ENCODE results near the gene SATB2.

The SATB2 gene

GRCh38 chr2:199306116-199306515 is 151.6 kb downstream of the SATB2 start:
- H3K4me1 ChIP-seq (ENCODE audit: control insufficient read depth, insufficient read depth, low read length): no peaks in the 10 kb centered on the region

GRCh38 chr2:199303728-199304177 is 154.0 kb downstream of the SATB2 start:
- H3K4me3 ChIP-seq (ENCODE audit: low read length): no peak overlapping the region
- no peaks in the 10 kb centered on the region for H3K36me3 ChIP-seq (ENCODE audit: control insufficient read depth, insufficient read depth, low read length)
- no peak overlapping the region for H3K9ac ChIP-seq (ENCODE audit: low read length)

More at GRCh38 chr2:199306116-199306515, 151.6 kb downstream of the SATB2 start:
- no peak overlapping the region for H3K9ac ChIP-seq (ENCODE audit: low read length)
- no peaks in the 10 kb centered on the region for H3K36me3 ChIP-seq (ENCODE audit: control insufficient read depth, insufficient read depth, low read length)
- H3K4me3 ChIP-seq (ENCODE audit: low read length): no peak overlapping the region
- H3K9me3 ChIP-seq (ENCODE audit: control insufficient read depth, low read length): no peaks in the 10 kb centered on the region
- H3K27me3 ChIP-seq (ENCODE audit: control insufficient read depth, insufficient read depth, low read length): no peaks in the 10 kb centered on the region

GRCh38 chr2:199302851-199303250 is 154.9 kb downstream of the SATB2 start:
- Histone ChIP-seq H3K9me3 (ENCODE audit: control insufficient read depth, low read length) (no peaks in the 10 kb centered on the region), H3K27me3 (ENCODE audit: control insufficient read depth, insufficient read depth, low read length) (no peaks in the 10 kb centered on the region), H3K4me3 (ENCODE audit: low read length) (no peak overlapping the region), H3K36me3 (ENCODE audit: control insufficient read depth, insufficient read depth, low read length) (no peaks in the 10 kb centered on the region), H3K9ac (ENCODE audit: low read length) (no peak overlapping the region), H3K4me1 (ENCODE audit: control insufficient read depth, insufficient read depth, low read length) (no peaks in the 10 kb centered on the region)

More at GRCh38 chr2:199303728-199304177, 154.0 kb downstream of the SATB2 start:
- H3K9me3 ChIP-seq (ENCODE audit: control insufficient read depth, low read length): no peaks in the 10 kb centered on the region
- H3K27me3 ChIP-seq (ENCODE audit: control insufficient read depth, insufficient read depth, low read length): no peaks in the 10 kb centered on the region
- no peaks in the 10 kb centered on the region for H3K4me1 ChIP-seq (ENCODE audit: control insufficient read depth, insufficient read depth, low read length)

GRCh38 chr2:199288424-199288823 is 169.3 kb downstream of the SATB2 start:
- Histone ChIP-seq H3K9ac (ENCODE audit: low read length) (no peak overlapping the region), H3K36me3 (ENCODE audit: control insufficient read depth, insufficient read depth, low read length) (no peaks in the 10 kb centered on the region), H3K4me1 (ENCODE audit: control insufficient read depth, insufficient read depth, low read length) (no peaks in the 10 kb centered on the region), H3K4me3 (ENCODE audit: low read length) (no peak overlapping the region), H3K9me3 (ENCODE audit: control insufficient read depth, low read length) (no peaks in the 10 kb centered on the region), H3K27me3 (ENCODE audit: control insufficient read depth, insufficient read depth, low read length) (no peaks in the 10 kb centered on the region)

GRCh38 chr2:199282309-199282708 is 175.4 kb downstream of the SATB2 start:
- Histone ChIP-seq H3K4me1 (ENCODE audit: control insufficient read depth, insufficient read depth, low read length) (no peaks in the 10 kb centered on the region), H3K9me3 (ENCODE audit: control insufficient read depth, low read length) (no peaks in the 10 kb centered on the region), H3K27me3 (ENCODE audit: control insufficient read depth, insufficient read depth, low read length) (no peaks in the 10 kb centered on the region), H3K9ac (ENCODE audit: low read length) (no peak overlapping the region), H3K4me3 (ENCODE audit: low read length) (no peak overlapping the region), H3K36me3 (ENCODE audit: control insufficient read depth, insufficient read depth, low read length) (no peaks in the 10 kb centered on the region)

- no peaks in the 10 kb centered on the region for H3K4me1 ChIP-seq (ENCODE audit: control insufficient read depth, insufficient read depth, low read length)
- H3K27me3 ChIP-seq (ENCODE audit: control insufficient read depth, insufficient read depth, low read length): no peaks in the 10 kb centered on the region
- no peaks in the 10 kb centered on the region for H3K36me3 ChIP-seq (ENCODE audit: control insufficient read depth, insufficient read depth, low read length)
- no peaks in the 10 kb centered on the region for H3K9me3 ChIP-seq (ENCODE audit: control insufficient read depth, low read length)
- H3K9ac ChIP-seq (ENCODE audit: low read length): no peak overlapping the region
- H3K4me3 ChIP-seq (ENCODE audit: low read length): no peak overlapping the region
These were observed 178.6 kb downstream of the SATB2 start for GRCh38 chr2:199279146-199279545.

GRCh38 chr2:199278099-199278498 is 179.6 kb downstream of the SATB2 start:
- Histone ChIP-seq H3K27me3 (ENCODE audit: control insufficient read depth, insufficient read depth, low read length) (no peaks in the 10 kb centered on the region), H3K9ac (ENCODE audit: low read length) (no peak overlapping the region), H3K4me1 (ENCODE audit: control insufficient read depth, insufficient read depth, low read length) (no peaks in the 10 kb centered on the region), H3K9me3 (ENCODE audit: control insufficient read depth, low read length) (no peaks in the 10 kb centered on the region), H3K4me3 (ENCODE audit: low read length) (no peak overlapping the region), H3K36me3 (ENCODE audit: control insufficient read depth, insufficient read depth, low read length) (no peaks in the 10 kb centered on the region)

- Histone ChIP-seq H3K4me1 (ENCODE audit: control insufficient read depth, insufficient read depth, low read length) (no peaks in the 10 kb centered on the region), H3K9ac (ENCODE audit: low read length) (no peak overlapping the region), H3K27me3 (ENCODE audit: control insufficient read depth, insufficient read depth, low read length) (no peaks in the 10 kb centered on the region)
These were observed 184.7 kb downstream of the SATB2 start for GRCh38 chr2:199273042-199273511.

GRCh38 chr2:199261936-199262335 is 195.8 kb downstream of the SATB2 start:
- Histone ChIP-seq H3K4me3 (ENCODE audit: low read length) (no peak overlapping the region), H3K27me3 (ENCODE audit: control insufficient read depth, insufficient read depth, low read length) (no peaks in the 10 kb centered on the region), H3K36me3 (ENCODE audit: control insufficient read depth, insufficient read depth, low read length) (no peaks in the 10 kb centered on the region), H3K4me1 (ENCODE audit: control insufficient read depth, insufficient read depth, low read length) (no peaks in the 10 kb centered on the region), H3K9me3 (ENCODE audit: control insufficient read depth, low read length) (no peaks in the 10 kb centered on the region), H3K9ac (ENCODE audit: low read length) (no peak overlapping the region)

More at GRCh38 chr2:199273042-199273511, 184.7 kb downstream of the SATB2 start:
- no peaks in the 10 kb centered on the region for H3K36me3 ChIP-seq (ENCODE audit: control insufficient read depth, insufficient read depth, low read length)
- no peak overlapping the region for H3K4me3 ChIP-seq (ENCODE audit: low read length)
- no peaks in the 10 kb centered on the region for H3K9me3 ChIP-seq (ENCODE audit: control insufficient read depth, low read length)

- Histone ChIP-seq H3K9me3 (ENCODE audit: control insufficient read depth, low read length) (no peaks in the 10 kb centered on the region), H3K9ac (ENCODE audit: low read length) (no peak overlapping the region), H3K27me3 (ENCODE audit: control insufficient read depth, insufficient read depth, low read length) (no peaks in the 10 kb centered on the region), H3K4me1 (ENCODE audit: control insufficient read depth, insufficient read depth, low read length) (no peaks in the 10 kb centered on the region), H3K4me3 (ENCODE audit: low read length) (no peak overlapping the region), H3K36me3 (ENCODE audit: control insufficient read depth, insufficient read depth, low read length) (no peaks in the 10 kb centered on the region)
These were observed 196.5 kb downstream of the SATB2 start for GRCh38 chr2:199261239-199261638.

- H3K27me3 ChIP-seq (ENCODE audit: control insufficient read depth, insufficient read depth, low read length): no peaks in the 10 kb centered on the region
These were observed 198.1 kb downstream of the SATB2 start for GRCh38 chr2:199259671-199260070.

GRCh38 chr2:199258291-199258690 is 199.4 kb downstream of the SATB2 start:
- Histone ChIP-seq H3K4me3 (ENCODE audit: low read length) (no peak overlapping the region), H3K36me3 (ENCODE audit: control insufficient read depth, insufficient read depth, low read length) (no peaks in the 10 kb centered on the region), H3K4me1 (ENCODE audit: control insufficient read depth, insufficient read depth, low read length) (no peaks in the 10 kb centered on the region), H3K9me3 (ENCODE audit: control insufficient read depth, low read length) (no peaks in the 10 kb centered on the region), H3K27me3 (ENCODE audit: control insufficient read depth, insufficient read depth, low read length) (no peaks in the 10 kb centered on the region), H3K9ac (ENCODE audit: low read length) (no peak overlapping the region)

More at GRCh38 chr2:199259671-199260070, 198.1 kb downstream of the SATB2 start:
- Histone ChIP-seq H3K4me1 (ENCODE audit: control insufficient read depth, insufficient read depth, low read length) (no peaks in the 10 kb centered on the region), H3K9ac (ENCODE audit: low read length) (no peak overlapping the region), H3K36me3 (ENCODE audit: control insufficient read depth, insufficient read depth, low read length) (no peaks in the 10 kb centered on the region), H3K4me3 (ENCODE audit: low read length) (no peak overlapping the region), H3K9me3 (ENCODE audit: control insufficient read depth, low read length) (no peaks in the 10 kb centered on the region)

Data from mucosa of stomach (tissue), 1 donor.